KMS-11 (cell line): ENCODE results near the gene HSP90AB1.

Experiments used
- H2AFZ ChIP-seq: fragments of 200-600 bp; sonication (generic); 2 replicates; pipeline ENCODE4 v1.6.1; 2016; ENCODE audit warnings: antibody characterized with exemption, mixed run types, low read depth
- H3K27ac ChIP-seq: fragments of 200-600 bp; sonication (generic); 2 replicates; pipeline ENCODE4 v1.6.1; 2016; ENCODE audit warnings: mild to moderate bottlenecking, mixed run types
- H3K27me3 ChIP-seq: fragments of 200-600 bp; sonication (generic); 2 replicates; pipeline ENCODE4 v1.6.1; 2017; ENCODE audit warnings: mild to moderate bottlenecking, low read depth, mixed run types, moderate library complexity; ENCODE audit not compliant: insufficient read depth
- H3K36me3 ChIP-seq: fragments of 200-600 bp; sonication (generic); 2 replicates; pipeline ENCODE4 v1.6.1; 2017; ENCODE audit warnings: mild to moderate bottlenecking, mixed run types; ENCODE audit not compliant: insufficient read depth
- H3K4me1 ChIP-seq: fragments of 200-600 bp; sonication (generic); 2 replicates; pipeline ENCODE4 v1.6.1; 2016; ENCODE audit warnings: mild to moderate bottlenecking, low read depth, mixed run types; ENCODE audit not compliant: poor library complexity, severe bottlenecking
- H3K4me2 ChIP-seq: fragments of 200-600 bp; sonication (generic); 2 replicates; pipeline ENCODE4 v1.7.0; 2016; ENCODE audit warnings: mild to moderate bottlenecking, mixed run types
- H3K4me3 ChIP-seq: fragments of 200-600 bp; sonication (generic); IDR thresholded peaks from 2 replicates; pipeline ENCODE4 v1.6.1; 2017; ENCODE audit warnings: low read depth, low read length, mixed read lengths; ENCODE audit not compliant: insufficient read depth
- H3K79me2 ChIP-seq: fragments of 200-600 bp; sonication (generic); 2 replicates; pipeline ENCODE4 v1.6.1; 2016; ENCODE audit warnings: low read depth, mixed run types; ENCODE audit not compliant: insufficient read depth
- H3K9ac ChIP-seq: fragments of 200-600 bp; sonication (generic); 2 replicates; pipeline ENCODE4 v1.6.1; 2016; ENCODE audit warnings: mild to moderate bottlenecking, mixed run types
- H4K20me1 ChIP-seq: fragments of 200-600 bp; sonication (generic); 2 replicates; pipeline ENCODE4 v1.6.1; 2016; ENCODE audit warnings: mild to moderate bottlenecking, mixed run types; ENCODE audit not compliant: insufficient read depth
- CTCF ChIP-seq: fragments of 200-600 bp; sonication (generic); conservative IDR thresholded peaks from 2 replicates; pipeline ENCODE4 v1.6.1; 2017; ENCODE audit warnings: low read depth, mild to moderate bottlenecking, antibody characterized with exemption, low read length, moderate library complexity, mixed read lengths

HSP90AB1 gene

GRCh38 chr6:44224029-44224964 is 22.6 kb upstream of the HSP90AB1 start:
- Histone ChIP-seq H3K36me3 (no peaks in the 10 kb centered on the region), H3K4me3 (no peak overlapping the region), H3K27me3 (no peaks in the 10 kb centered on the region), H3K4me2 (peak overlapping the region; percentile 96), H3K9ac (peak overlapping the region; percentile 74; the same call in 1 of the 2 replicates), H3K27ac (peak overlapping the region; percentile 52), H4K20me1 (peaks cover 8% of the 10 kb centered on the region; the same call in 1 of the 2 replicates), H3K79me2 (peaks cover 47% of the 10 kb centered on the region), H2AFZ (peak overlapping the region; percentile 47; the same call in 1 of the 2 replicates), H3K4me1 (peaks cover 57% of the 10 kb centered on the region)
- TF ChIP-seq CTCF, result no peak

GRCh38 chr6:44224965-44225305 is 22.0 kb upstream of the HSP90AB1 start:
- Histone ChIP-seq H3K36me3 (no peaks in the 10 kb centered on the region), H3K9ac (peak overlapping the region; percentile 74; the same call in 1 of the 2 replicates), H3K4me3 (no peak overlapping the region), H2AFZ (no peak overlapping the region), H3K4me1 (peaks cover 54% of the 10 kb centered on the region), H3K4me2 (peak overlapping the region; percentile 96), H3K27me3 (no peaks in the 10 kb centered on the region), H4K20me1 (peaks cover 8% of the 10 kb centered on the region; the same call in 1 of the 2 replicates), H3K27ac (peak overlapping the region; percentile 21; the same call in 1 of the 2 replicates), H3K79me2 (peaks cover 47% of the 10 kb centered on the region)
- TF ChIP-seq CTCF, result no peak

- peak overlapping the region; percentile 74; the same call in 1 of the 2 replicates for H3K9ac ChIP-seq
- H3K27me3 ChIP-seq, result no peaks in the 10 kb centered on the region
- H3K79me2 ChIP-seq, result peaks cover 47% of the 10 kb centered on the region
- peak overlapping the region; percentile 37; the same call in 1 of the 2 replicates for H3K27ac ChIP-seq
- peaks cover 8% of the 10 kb centered on the region; the same call in 1 of the 2 replicates for H4K20me1 ChIP-seq
- peaks cover 46% of the 10 kb centered on the region for H3K4me1 ChIP-seq
- peak overlapping the region; percentile 96 for H3K4me2 ChIP-seq
- no peak for TF ChIP-seq CTCF
- no peak overlapping the region for H2AFZ ChIP-seq
- H3K36me3 ChIP-seq, result no peaks in the 10 kb centered on the region
- no peak overlapping the region for H3K4me3 ChIP-seq
Measured at GRCh38 chr6:44225579-44226325, 21.1 kb upstream of the HSP90AB1 start.

GRCh38 chr6:44226368-44227147 is 20.3 kb upstream of the HSP90AB1 start:
- H3K4me2 ChIP-seq, result peak overlapping the region; percentile 96

More at GRCh38 chr6:44226368-44227147, 20.3 kb upstream of the HSP90AB1 start:
- no peak overlapping the region for H3K4me3 ChIP-seq
- no peak for TF ChIP-seq CTCF
- H3K36me3 ChIP-seq, result no peaks in the 10 kb centered on the region
- H3K9ac ChIP-seq, result peak overlapping the region; percentile 6; the same call in 1 of the 2 replicates
- H3K27me3 ChIP-seq, result no peaks in the 10 kb centered on the region
- peaks cover 47% of the 10 kb centered on the region for H3K79me2 ChIP-seq
- peak overlapping the region; percentile 37; the same call in 1 of the 2 replicates for H3K27ac ChIP-seq
- H3K4me1 ChIP-seq, result peaks cover 38% of the 10 kb centered on the region
- peaks cover 8% of the 10 kb centered on the region; the same call in 1 of the 2 replicates for H4K20me1 ChIP-seq
- no peak overlapping the region for H2AFZ ChIP-seq
